HG02852 (cell line): ENCODE results near the gene CCDC13.
A peak's percentile ranks its signal among the peaks of the same experiment; 100 is the strongest.

Experiments
- ATAC-seq: cut with Tn5 transposase; IDR thresholded peaks from one replicate; pipeline ENCODE4 v1.9.1; 2021; ENCODE audit warnings: mild to moderate bottlenecking, moderate library complexity; ENCODE audit not compliant: unreplicated experiment

Gene CCDC13

GRCh38 chr3:42799376-42799775 lies 26.3 kb upstream of the CCDC13 start:
- ATAC-seq, result no peak

- ATAC-seq, result no peak
These were observed 23.4 kb upstream of the CCDC13 start for GRCh38 chr3:42796332-42796885.

GRCh38 chr3:42795621-42796181 lies 22.6 kb upstream of the CCDC13 start:
- ATAC-seq, result no peak

- ATAC-seq, result no peak
These were observed 17.7 kb upstream of the CCDC13 start for GRCh38 chr3:42790714-42791229.

GRCh38 chr3:42786631-42787030 lies 13.6 kb upstream of the CCDC13 start:
- ATAC-seq, result no peak

GRCh38 chr3:42786212-42786611 lies 13.2 kb upstream of the CCDC13 start:
- ATAC-seq, result no peak

- peak; percentile 61 for ATAC-seq
These were observed 8.0 kb upstream of the CCDC13 start for GRCh38 chr3:42780892-42781700.

- ATAC-seq, result no peak
These were observed 7.3 kb upstream of the CCDC13 start for GRCh38 chr3:42780398-42780797.

GRCh38 chr3:42778644-42779043 lies 5.6 kb upstream of the CCDC13 start:
- no peak for ATAC-seq

GRCh38 chr3:42773409-42773751 lies 327 bp upstream of the CCDC13 start:
- peak; percentile 10 for ATAC-seq

GRCh38 chr3:42771271-42771670 lies 1.8 kb downstream of the CCDC13 start:
- ATAC-seq, result no peak

GRCh38 chr3:42769477-42770131 lies 3.4 kb downstream of the CCDC13 start:
- no peak for ATAC-seq

GRCh38 chr3:42764561-42765295 lies 8.3 kb downstream of the CCDC13 start:
- ATAC-seq, result no peak

GRCh38 chr3:42764115-42764514 lies 8.9 kb downstream of the CCDC13 start:
- ATAC-seq, result no peak

- peak; percentile 41 for ATAC-seq
These were observed 10.0 kb downstream of the CCDC13 start for GRCh38 chr3:42763021-42763420.

- ATAC-seq, result no peak
These were observed 10.9 kb downstream of the CCDC13 start for GRCh38 chr3:42762046-42762724.

- ATAC-seq, result no peak
These were observed 14.9 kb downstream of the CCDC13 start for GRCh38 chr3:42758126-42758525.

GRCh38 chr3:42756681-42757213 lies 16.3 kb downstream of the CCDC13 start:
- no peak for ATAC-seq

GRCh38 chr3:42755681-42756578 lies 17.1 kb downstream of the CCDC13 start:
- ATAC-seq, result no peak
